DOHH2 (cell line): ENCODE data around the gene FRYL.

ENCODE experiments used
- H3F3A ChIP-seq: fragments of 200-600 bp; sonication (generic), shearing (Covaris generic); 2 replicates; pipeline ENCODE4 v1.6.0; 2016; ENCODE audit warnings: antibody characterized with exemption, mild to moderate bottlenecking; ENCODE audit not compliant: control insufficient read depth, insufficient read depth
- H3K27ac ChIP-seq: fragments of 200-600 bp; sonication (generic); 2 replicates; pipeline ENCODE4 v1.5.1; 2014; ENCODE audit warnings: low read depth, mild to moderate bottlenecking, low read length, moderate library complexity
- H3K27me3 ChIP-seq: fragments of 200-600 bp; sonication (generic); 2 replicates; pipeline ENCODE4 v1.6.1; 2014; ENCODE audit warnings: mild to moderate bottlenecking, low read length, mixed read lengths; ENCODE audit not compliant: control insufficient read depth
- H3K36me3 ChIP-seq: fragments of 200-600 bp; sonication (generic); 2 replicates; pipeline ENCODE4 v1.6.1; 2014; ENCODE audit warnings: mild to moderate bottlenecking, low read length, moderate library complexity, mixed read lengths; ENCODE audit not compliant: control insufficient read depth
- H3K4me1 ChIP-seq: fragments of 200-600 bp; sonication (generic); 2 replicates; pipeline ENCODE4 v1.6.1; 2014; ENCODE audit warnings: mild to moderate bottlenecking, low read length, mixed read lengths; ENCODE audit not compliant: control insufficient read depth
- H3K4me2 ChIP-seq: fragments of 200-600 bp; sonication (generic); 2 replicates; pipeline ENCODE4 v1.6.0; 2014; ENCODE audit warnings: mild to moderate bottlenecking, low read length, moderate library complexity
- H3K4me3 ChIP-seq: fragments of 200-600 bp; sonication (generic); 2 replicates; pipeline ENCODE4 v1.5.1; 2014; ENCODE audit warnings: mild to moderate bottlenecking, low read length, mixed read lengths
- H3K79me2 ChIP-seq: fragments of 200-600 bp; sonication (generic); 2 replicates; pipeline ENCODE4 v1.6.1; 2014; ENCODE audit warnings: mild to moderate bottlenecking, low read length, mixed read lengths; ENCODE audit not compliant: control insufficient read depth
- H3K9me2 ChIP-seq: fragments of 200-600 bp; sonication (generic); replicated peaks from 2 replicates; pipeline ENCODE4 v1.6.1; 2014; ENCODE audit warnings: mild to moderate bottlenecking, low read length, mixed read lengths; ENCODE audit not compliant: control insufficient read depth
- H3K9me3 ChIP-seq: fragments of 200-600 bp; sonication (generic); 2 replicates; pipeline ENCODE4 v1.6.1; 2014; ENCODE audit warnings: antibody characterized with exemption, low read length, mixed read lengths; ENCODE audit not compliant: control insufficient read depth, insufficient read depth
- H4K20me1 ChIP-seq: fragments of 200-600 bp; sonication (generic); 2 replicates; pipeline ENCODE4 v1.6.0; 2014; ENCODE audit warnings: low read depth, mild to moderate bottlenecking, antibody characterized with exemption, low read length, moderate library complexity; ENCODE audit not compliant: control insufficient read depth, insufficient read depth
- EZH2phosphoT487 ChIP-seq: fragments of 200-600 bp; sonication (generic); IDR thresholded peaks from 2 replicates; pipeline ENCODE4 v1.6.1; 2017; ENCODE audit warnings: borderline replicate concordance, mild to moderate bottlenecking, antibody characterized with exemption, low read length, moderate library complexity, mixed read lengths
- TF ChIP-seq, protein P1 (sequence below): fragments of 200-600 bp; sonication (generic); IDR thresholded peaks from one replicate; pipeline ENCODE4 v1.5.1; 2014; ENCODE audit warnings: antibody characterized with exemption, mild to moderate bottlenecking, low read depth, low read length; ENCODE audit not compliant: poor library complexity, severe bottlenecking

FRYL gene

DNA sequence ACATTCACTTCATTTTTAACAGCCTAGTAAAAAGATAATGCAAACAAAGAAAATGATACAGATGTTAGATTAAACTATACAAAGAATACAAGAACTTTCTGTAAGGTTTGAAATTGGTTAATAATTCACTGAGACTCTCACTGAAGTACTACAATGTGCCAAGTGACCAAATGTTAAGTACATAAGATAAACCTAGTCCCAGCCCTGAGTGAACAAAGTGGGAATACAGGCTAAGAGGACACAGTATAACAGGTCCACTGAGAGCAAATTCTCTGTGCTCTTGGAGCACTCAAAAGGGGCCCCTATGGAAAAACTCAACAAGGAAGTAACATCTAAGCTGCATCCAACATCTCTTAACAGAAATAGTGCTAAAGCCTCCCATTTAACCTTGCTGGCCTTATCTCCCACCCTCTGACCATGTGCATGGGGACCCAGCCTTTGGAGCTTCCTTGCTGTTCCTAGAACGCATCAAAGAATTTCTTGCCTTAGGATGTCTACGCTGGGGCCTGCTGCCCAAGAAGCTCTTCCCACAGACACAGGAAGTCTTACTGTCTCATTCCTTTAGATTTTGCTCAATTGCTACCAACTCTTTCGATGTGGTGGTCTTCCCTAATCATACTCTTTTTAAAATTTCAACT lies 176.6 kb downstream of the FRYL start:
- Histone ChIP-seq H3K4me2 (no peak overlapping the region), H4K20me1 (no peaks in the 10 kb centered on the region), H3K27ac (no peak overlapping the region), H3K27me3 (no peaks in the 10 kb centered on the region), H3K4me3 (no peak overlapping the region), H3K9me2 (no peaks in the 10 kb centered on the region), H3K9me3 (no peaks in the 10 kb centered on the region), H3K4me1 (no peaks in the 10 kb centered on the region), H3K79me2 (no peaks in the 10 kb centered on the region), H3F3A (no peaks in the 10 kb centered on the region), H3K36me3 (peaks cover 19% of the 10 kb centered on the region)
- no peak for TF ChIP-seq EZH2phosphoT487
- TF ChIP-seq, protein P1, sequence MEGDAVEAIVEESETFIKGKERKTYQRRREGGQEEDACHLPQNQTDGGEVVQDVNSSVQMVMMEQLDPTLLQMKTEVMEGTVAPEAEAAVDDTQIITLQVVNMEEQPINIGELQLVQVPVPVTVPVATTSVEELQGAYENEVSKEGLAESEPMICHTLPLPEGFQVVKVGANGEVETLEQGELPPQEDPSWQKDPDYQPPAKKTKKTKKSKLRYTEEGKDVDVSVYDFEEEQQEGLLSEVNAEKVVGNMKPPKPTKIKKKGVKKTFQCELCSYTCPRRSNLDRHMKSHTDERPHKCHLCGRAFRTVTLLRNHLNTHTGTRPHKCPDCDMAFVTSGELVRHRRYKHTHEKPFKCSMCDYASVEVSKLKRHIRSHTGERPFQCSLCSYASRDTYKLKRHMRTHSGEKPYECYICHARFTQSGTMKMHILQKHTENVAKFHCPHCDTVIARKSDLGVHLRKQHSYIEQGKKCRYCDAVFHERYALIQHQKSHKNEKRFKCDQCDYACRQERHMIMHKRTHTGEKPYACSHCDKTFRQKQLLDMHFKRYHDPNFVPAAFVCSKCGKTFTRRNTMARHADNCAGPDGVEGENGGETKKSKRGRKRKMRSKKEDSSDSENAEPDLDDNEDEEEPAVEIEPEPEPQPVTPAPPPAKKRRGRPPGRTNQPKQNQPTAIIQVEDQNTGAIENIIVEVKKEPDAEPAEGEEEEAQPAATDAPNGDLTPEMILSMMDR, result no peak

DNA sequence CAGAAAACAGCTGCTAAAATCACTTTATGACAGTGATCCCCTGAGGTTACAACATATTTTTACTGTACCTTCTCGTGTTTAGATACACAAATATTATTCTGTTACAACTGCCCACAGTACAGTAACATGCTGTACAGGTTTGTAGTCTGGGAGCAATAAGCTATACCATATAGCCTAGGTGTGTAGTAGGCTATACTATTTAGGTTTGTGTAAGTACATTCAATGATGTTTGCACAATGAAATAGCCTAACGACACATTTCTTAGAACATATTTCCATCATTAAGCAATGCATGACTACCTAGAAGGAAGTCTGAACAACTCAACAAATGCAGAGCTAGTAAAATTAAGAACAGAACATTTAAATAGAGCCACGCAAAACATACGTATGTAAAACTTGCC lies 177.3 kb downstream of the FRYL start:
- Histone ChIP-seq H4K20me1 (no peaks in the 10 kb centered on the region), H3K36me3 (peaks cover 19% of the 10 kb centered on the region), H3K9me2 (no peaks in the 10 kb centered on the region), H3K4me1 (no peaks in the 10 kb centered on the region), H3F3A (no peaks in the 10 kb centered on the region), H3K79me2 (no peaks in the 10 kb centered on the region), H3K27me3 (no peaks in the 10 kb centered on the region), H3K27ac (no peak overlapping the region), H3K4me2 (no peak overlapping the region), H3K9me3 (no peaks in the 10 kb centered on the region), H3K4me3 (no peak overlapping the region)
- TF ChIP-seq EZH2phosphoT487, result no peak
- TF ChIP-seq, protein P1, result no peak

- no peak overlapping the region for H3K4me2 ChIP-seq
These were observed 177.9 kb downstream of the FRYL start for GRCh38 chr4:48602222-48602621.

More at GRCh38 chr4:48602222-48602621, 177.9 kb downstream of the FRYL start:
- Histone ChIP-seq H3F3A (no peaks in the 10 kb centered on the region), H3K79me2 (no peaks in the 10 kb centered on the region), H3K4me3 (no peak overlapping the region), H4K20me1 (no peaks in the 10 kb centered on the region), H3K27me3 (no peaks in the 10 kb centered on the region), H3K4me1 (no peaks in the 10 kb centered on the region), H3K9me3 (no peaks in the 10 kb centered on the region), H3K9me2 (no peaks in the 10 kb centered on the region), H3K27ac (no peak overlapping the region), H3K36me3 (peaks cover 20% of the 10 kb centered on the region)
- no peak for TF ChIP-seq EZH2phosphoT487
- TF ChIP-seq, protein P1, result no peak
